ENCODE data around the gene PRDM12.

The PRDM12 gene

GRCh38 chr9:130654879-130655278 lies 9.5 kb upstream of the PRDM12 start:
- Mint-ChIP-seq H3K36me3 (ENCODE audit: low read depth) (no peaks in the 10 kb centered on the region), H3K27ac (no peak overlapping the region), H3K4me1 (no peaks in the 10 kb centered on the region), H3K9me3 (peaks cover 26% of the 10 kb centered on the region), H3K27me3 (ENCODE audit: low read depth, poor library complexity) (peaks cover 95% of the 10 kb centered on the region), H3K4me3 (no peak overlapping the region)
- DNase-seq = no peak
- no peak for TF ChIP-seq CTCF (IDR thresholded peaks at IDR 0.05)

DNA sequence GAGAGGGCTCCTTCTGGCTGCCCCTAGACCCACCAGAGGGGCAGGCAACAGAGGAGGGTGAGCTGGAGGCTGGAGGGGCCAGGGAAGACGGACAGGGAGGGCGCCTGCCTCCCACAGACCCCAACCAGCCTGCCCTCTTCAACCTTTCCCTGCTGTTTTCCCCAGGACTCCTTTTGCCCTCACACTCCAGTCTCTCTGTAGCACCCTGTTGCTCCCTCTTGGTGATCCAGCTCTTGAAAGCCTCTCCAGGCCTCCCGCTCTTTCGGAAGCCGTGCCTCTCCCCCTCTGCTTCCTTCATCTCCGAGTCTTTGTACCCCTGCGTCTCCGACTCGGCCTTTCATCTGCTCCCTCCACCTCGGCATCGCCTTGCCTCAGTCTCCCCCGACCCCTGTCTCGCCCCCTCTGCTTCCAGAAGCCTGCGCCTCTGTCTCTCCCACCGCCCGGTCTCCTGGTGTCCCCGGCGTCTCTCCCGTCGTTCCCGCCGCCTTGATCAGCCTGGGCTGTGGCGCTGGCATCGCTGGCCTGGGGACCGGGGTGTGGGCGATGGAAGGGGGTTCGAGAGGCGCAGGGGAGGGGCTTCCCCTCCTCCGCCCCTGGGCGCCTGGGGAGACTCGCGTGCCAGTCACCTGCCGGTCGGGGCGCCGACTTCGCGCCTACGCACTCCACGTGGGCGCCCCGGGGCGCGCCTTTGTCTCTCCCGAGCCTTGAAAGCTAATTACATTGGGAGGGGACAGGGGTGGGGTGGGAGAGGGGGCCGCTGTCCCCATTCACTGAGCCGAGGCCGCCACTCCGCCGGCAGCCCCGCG lies 5.3 kb upstream of the PRDM12 start:
- DNase-seq = no peak
- H3K4me3 Mint-ChIP-seq = peak overlapping the region; percentile 32
- no peak for TF ChIP-seq CTCF (IDR thresholded peaks at IDR 0.05)
- peaks cover 26% of the 10 kb centered on the region for H3K9me3 Mint-ChIP-seq
- no peak overlapping the region for H3K27ac Mint-ChIP-seq
- H3K4me1 Mint-ChIP-seq = peaks cover 11% of the 10 kb centered on the region
- H3K27me3 Mint-ChIP-seq (ENCODE audit: low read depth, poor library complexity) = peaks cover 100% of the 10 kb centered on the region
- no peaks in the 10 kb centered on the region for H3K36me3 Mint-ChIP-seq (ENCODE audit: low read depth)

- peaks cover 11% of the 10 kb centered on the region for H3K4me1 Mint-ChIP-seq
- H3K4me3 Mint-ChIP-seq = peak overlapping the region; percentile 69
- TF ChIP-seq CTCF (IDR thresholded peaks at IDR 0.05) = no peak
- H3K9me3 Mint-ChIP-seq = peaks cover 26% of the 10 kb centered on the region
- H3K27me3 Mint-ChIP-seq (ENCODE audit: low read depth, poor library complexity) = peaks cover 100% of the 10 kb centered on the region
- peak; percentile 42 for DNase-seq
- no peaks in the 10 kb centered on the region for H3K36me3 Mint-ChIP-seq (ENCODE audit: low read depth)
- H3K27ac Mint-ChIP-seq = no peak overlapping the region
Measured at GRCh38 chr9:130659699-130660248, 4.6 kb upstream of the PRDM12 start.

DNA sequence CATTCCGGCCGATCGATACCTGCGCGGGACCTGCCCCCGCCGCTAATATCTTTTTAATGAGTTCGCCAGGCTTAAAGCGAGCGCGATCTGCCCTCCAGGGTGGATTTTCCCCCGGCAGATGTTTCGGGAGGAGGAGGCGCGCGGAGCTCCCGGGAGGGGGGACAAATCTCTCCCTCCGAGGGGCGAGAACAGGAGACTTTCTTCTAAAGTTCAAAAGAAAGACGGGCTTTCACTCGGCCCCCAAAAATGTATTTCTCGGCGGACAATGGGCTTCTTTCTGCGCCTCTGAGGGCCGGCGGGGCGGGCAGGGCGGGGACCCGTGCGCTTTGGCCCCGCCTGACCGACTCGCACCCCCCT lies 4.1 kb upstream of the PRDM12 start:
- H3K27me3 Mint-ChIP-seq (ENCODE audit: low read depth, poor library complexity) = peaks cover 100% of the 10 kb centered on the region
- no peak overlapping the region for H3K27ac Mint-ChIP-seq
- no peaks in the 10 kb centered on the region for H3K36me3 Mint-ChIP-seq (ENCODE audit: low read depth)
- peaks cover 14% of the 10 kb centered on the region for H3K4me1 Mint-ChIP-seq
- H3K9me3 Mint-ChIP-seq = peaks cover 26% of the 10 kb centered on the region
- DNase-seq = no peak
- no peak for TF ChIP-seq CTCF (IDR thresholded peaks at IDR 0.05)
- H3K4me3 Mint-ChIP-seq = peak overlapping the region; percentile 62

DNA sequence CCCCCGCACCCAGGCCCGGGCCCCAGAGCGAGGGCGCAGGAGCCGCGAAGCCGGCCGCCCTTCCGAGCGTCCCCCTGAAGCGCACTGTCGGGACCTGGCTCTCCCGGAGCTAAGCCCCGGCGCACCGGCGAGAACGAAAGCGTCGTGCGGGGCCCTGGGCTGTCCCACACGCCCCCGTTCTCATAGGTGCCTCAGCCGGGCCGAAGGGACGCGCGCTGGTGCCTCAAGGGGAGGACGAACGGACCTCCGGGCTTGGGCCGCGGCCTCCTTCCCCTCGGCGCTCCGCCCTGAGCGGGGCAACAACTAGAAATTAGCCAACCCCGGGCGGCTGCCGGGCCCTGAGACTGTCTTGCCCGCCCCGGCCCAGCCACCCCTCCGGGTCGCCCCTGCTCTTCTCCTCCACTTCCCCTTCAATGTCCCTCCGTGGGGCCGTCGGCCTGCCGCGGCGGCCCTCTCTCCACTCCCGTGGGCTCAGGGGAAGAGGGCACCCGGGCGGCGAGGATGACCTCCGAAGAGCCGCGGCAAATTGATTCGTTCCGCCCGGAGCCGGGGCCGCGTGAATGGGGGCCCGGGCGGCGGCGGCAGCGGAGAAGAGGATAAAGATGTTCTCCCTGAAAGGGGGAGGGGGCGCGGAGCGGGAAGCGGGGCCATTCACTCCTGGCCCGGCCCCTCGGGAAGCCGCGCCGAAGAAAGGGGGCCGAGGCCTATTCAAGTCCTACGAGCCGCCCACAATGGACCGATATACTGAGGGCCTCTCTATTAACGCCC lies 3.5 kb upstream of the PRDM12 start:
- no peak for TF ChIP-seq CTCF (IDR thresholded peaks at IDR 0.05)
- peaks cover 100% of the 10 kb centered on the region for H3K27me3 Mint-ChIP-seq (ENCODE audit: low read depth, poor library complexity)
- H3K36me3 Mint-ChIP-seq (ENCODE audit: low read depth) = no peaks in the 10 kb centered on the region
- H3K4me3 Mint-ChIP-seq = peak overlapping the region; percentile 49
- H3K9me3 Mint-ChIP-seq = peaks cover 26% of the 10 kb centered on the region
- peak; percentile 67 for DNase-seq
- no peak overlapping the region for H3K27ac Mint-ChIP-seq
- peaks cover 19% of the 10 kb centered on the region for H3K4me1 Mint-ChIP-seq
